ENCODE results near the gene KIAA1671. TPM values are rescaled to one million over a fixed set of nuclear protein-coding genes. Genes with fewer than 3 reads are reported as not detected.

Gene KIAA1671
- total RNA-seq, 1 experiment from 2014 or later: 63.1 TPM

DNA sequence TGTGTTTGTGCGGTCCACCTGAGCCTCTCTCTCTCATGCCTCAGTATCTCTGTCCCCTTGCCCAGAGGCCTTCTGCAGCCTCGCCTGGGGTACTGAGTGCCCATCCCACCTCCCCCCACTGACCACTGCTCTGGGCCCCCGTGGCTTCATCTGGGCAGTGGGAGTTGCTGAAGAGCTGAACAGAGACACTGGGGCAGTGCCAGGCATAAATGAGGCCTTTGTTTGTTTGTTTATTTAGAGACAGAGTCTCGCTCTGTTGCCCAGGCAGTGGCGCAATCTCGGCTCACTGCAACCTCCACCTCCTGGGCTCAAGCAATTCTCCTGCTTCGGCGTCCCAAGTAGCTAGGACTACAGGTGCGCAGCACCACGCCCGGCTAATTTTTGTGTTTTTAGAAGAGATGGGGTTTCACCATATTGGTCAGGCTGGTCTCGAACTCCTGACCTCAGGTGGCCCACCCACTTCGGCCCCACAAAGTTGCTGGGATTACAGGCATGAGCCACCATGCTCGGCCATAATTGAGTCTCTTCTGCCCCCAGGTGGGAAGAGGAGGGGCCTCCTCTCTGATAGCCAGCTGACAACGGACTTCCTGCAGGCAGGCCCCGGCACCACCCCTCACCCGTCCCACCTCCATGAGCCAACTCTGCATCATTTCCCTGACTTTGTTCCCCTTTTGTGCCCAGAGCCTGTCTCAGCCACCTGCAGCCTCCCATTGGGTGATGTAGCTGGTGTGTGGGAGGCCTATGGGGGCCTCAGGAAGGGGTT lies 256.4 kb downstream of the KIAA1671 start:
- no TSS peak for BruUV-seq (replicated peaks)
- H3K4me1 Mint-ChIP-seq (ENCODE audit: low read depth, unreplicated experiment): no peaks in the 10 kb centered on the region
- H3K9me3 Mint-ChIP-seq (ENCODE audit: low read depth, unreplicated experiment): peaks cover 3% of the 10 kb centered on the region
- TF ChIP-seq CTCF (IDR thresholded peaks at IDR 0.05; ENCODE audit: unreplicated experiment): no peak
- no peaks in the 10 kb centered on the region for H3K36me3 Mint-ChIP-seq (ENCODE audit: insufficient read depth, unreplicated experiment)
- CTCF ChIA-PET: no interaction called here
- no peaks in the 10 kb centered on the region for H3K27me3 Mint-ChIP-seq (ENCODE audit: unreplicated experiment)
- intact Hi-C loops (cut with micrococcal nuclease; ENCODE audit: unreplicated experiment): no loop called here
- H3K27ac Mint-ChIP-seq (ENCODE audit: unreplicated experiment): no peak overlapping the region
- H3K4me3 Mint-ChIP-seq (ENCODE audit: low read depth, unreplicated experiment): no peak overlapping the region
- no peak for DNase-seq

DNA sequence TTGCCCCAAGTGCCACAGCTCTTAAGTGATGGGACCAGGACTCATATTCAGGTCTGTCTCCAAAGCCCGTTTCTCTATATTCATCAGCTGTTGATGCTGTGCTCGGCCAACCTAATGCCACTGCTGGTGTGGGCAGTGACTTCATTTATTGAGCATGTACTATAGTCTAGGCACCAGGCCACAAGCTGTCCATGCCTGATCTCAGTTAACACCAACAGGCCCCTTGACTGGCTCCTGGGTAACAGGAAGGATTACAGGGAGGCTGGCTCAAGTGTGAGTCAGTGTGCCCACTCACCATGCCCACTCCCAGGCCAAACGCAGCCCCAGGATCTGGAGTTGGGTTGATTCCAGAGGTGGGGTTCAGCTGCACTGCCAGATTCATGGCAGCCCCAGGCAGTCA lies 258.3 kb downstream of the KIAA1671 start:
- no peak for DNase-seq
- no TSS peak for BruUV-seq (replicated peaks)
- CTCF ChIA-PET: no interaction called here

DNA sequence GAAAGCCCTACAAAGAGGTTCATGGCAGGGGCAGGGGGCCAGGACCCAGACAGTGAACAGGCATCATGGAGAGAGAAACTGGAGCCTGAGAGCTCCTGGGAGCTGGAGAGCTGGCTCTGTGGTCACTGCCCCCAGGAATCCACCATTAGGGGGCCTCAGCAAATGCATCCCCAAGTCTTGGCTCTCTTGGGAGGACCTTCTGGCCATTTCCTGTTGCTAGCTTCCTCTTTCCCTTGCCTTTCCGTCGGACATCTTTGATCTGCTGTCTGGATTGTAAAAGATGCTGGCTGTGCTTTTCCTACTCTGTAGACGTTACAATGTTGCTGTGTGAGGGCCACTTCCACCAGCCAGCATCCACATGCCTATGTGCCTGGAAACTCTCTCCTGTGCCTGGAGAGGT lies 259.8 kb downstream of the KIAA1671 start:
- CTCF ChIA-PET: no interaction called here
- DNase-seq: no peak
- BruUV-seq (replicated peaks): no TSS peak

More for the DNA sequence above, 258.3 kb downstream of the KIAA1671 start:
- H3K36me3 Mint-ChIP-seq (ENCODE audit: insufficient read depth, unreplicated experiment): no peaks in the 10 kb centered on the region
- no peaks in the 10 kb centered on the region for H3K4me1 Mint-ChIP-seq (ENCODE audit: low read depth, unreplicated experiment)
- peaks cover 3% of the 10 kb centered on the region for H3K9me3 Mint-ChIP-seq (ENCODE audit: low read depth, unreplicated experiment)
- no peaks in the 10 kb centered on the region for H3K27me3 Mint-ChIP-seq (ENCODE audit: unreplicated experiment)
- TF ChIP-seq CTCF (IDR thresholded peaks at IDR 0.05; ENCODE audit: unreplicated experiment): no peak
- H3K4me3 Mint-ChIP-seq (ENCODE audit: low read depth, unreplicated experiment): no peak overlapping the region
- no peak overlapping the region for H3K27ac Mint-ChIP-seq (ENCODE audit: unreplicated experiment)
- intact Hi-C loops (cut with micrococcal nuclease; ENCODE audit: unreplicated experiment): no loop called here

DNA sequence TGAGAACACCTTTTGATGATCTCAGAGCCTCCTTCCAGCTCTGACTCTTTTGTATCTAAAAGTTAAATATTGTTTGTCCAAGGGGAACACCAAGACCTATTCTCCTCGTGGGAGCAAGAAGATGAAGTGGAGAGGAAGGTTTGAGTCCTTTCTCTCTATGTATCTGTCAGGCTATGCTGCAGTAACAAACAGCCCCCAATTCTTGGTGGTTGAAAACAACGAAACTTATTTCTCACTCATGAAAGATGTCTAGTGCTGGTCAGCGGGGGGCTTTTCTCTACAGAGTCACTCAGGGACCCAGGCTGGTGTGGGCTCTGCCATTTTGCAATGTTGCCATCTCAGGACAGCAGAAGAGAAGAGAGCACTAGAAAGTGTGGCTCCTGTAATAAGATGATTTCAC lies 260.7 kb downstream of the KIAA1671 start:
- no TSS peak for BruUV-seq (replicated peaks)
- H3K36me3 Mint-ChIP-seq (ENCODE audit: insufficient read depth, unreplicated experiment): no peaks in the 10 kb centered on the region
- intact Hi-C loops (cut with micrococcal nuclease; ENCODE audit: unreplicated experiment): no loop called here
- H3K9me3 Mint-ChIP-seq (ENCODE audit: low read depth, unreplicated experiment): peaks cover 3% of the 10 kb centered on the region
- no peak for TF ChIP-seq CTCF (IDR thresholded peaks at IDR 0.05; ENCODE audit: unreplicated experiment)
- H3K4me1 Mint-ChIP-seq (ENCODE audit: low read depth, unreplicated experiment): no peaks in the 10 kb centered on the region
- no peak overlapping the region for H3K27ac Mint-ChIP-seq (ENCODE audit: unreplicated experiment)
- H3K27me3 Mint-ChIP-seq (ENCODE audit: unreplicated experiment): no peaks in the 10 kb centered on the region
- H3K4me3 Mint-ChIP-seq (ENCODE audit: low read depth, unreplicated experiment): no peak overlapping the region
- CTCF ChIA-PET: interaction anchor here (0.7 kb wide), 1 partner anchor 155 kb away, joined by 3 read pairs; no protein-coding TSS in a partner anchor
- DNase-seq: no peak

More for the DNA sequence above, 259.8 kb downstream of the KIAA1671 start:
- Mint-ChIP-seq H3K4me1 (ENCODE audit: low read depth, unreplicated experiment) (no peaks in the 10 kb centered on the region), H3K27me3 (ENCODE audit: unreplicated experiment) (no peaks in the 10 kb centered on the region), H3K4me3 (ENCODE audit: low read depth, unreplicated experiment) (no peak overlapping the region), H3K36me3 (ENCODE audit: insufficient read depth, unreplicated experiment) (no peaks in the 10 kb centered on the region), H3K27ac (ENCODE audit: unreplicated experiment) (no peak overlapping the region), H3K9me3 (ENCODE audit: low read depth, unreplicated experiment) (peaks cover 3% of the 10 kb centered on the region)
- intact Hi-C loops (cut with micrococcal nuclease; ENCODE audit: unreplicated experiment): no loop called here
- TF ChIP-seq CTCF (IDR thresholded peaks at IDR 0.05; ENCODE audit: unreplicated experiment): no peak
